Gastrocnemius medialis (tissue), 4 donors: Measurements from ENCODE around the gene DOCK4. TPM values are rescaled to one million over a fixed set of nuclear protein-coding genes. Genes with fewer than 3 reads are reported as not detected.

Experiments used
- ATAC-seq, 2 donors: fragments of 150-250 bp; one replicate each; pipeline ENCODE4 v1.9.1; 2016
- DNase-seq, 2 donors: peaks; one replicate each; pipeline ENCODE4 v3.0.0-alpha.2; 2019
- H3K27ac ChIP-seq, 4 donors: fragments of 200-600 bp; sonication (generic); 1 replicate in 1 of 4; 2 replicates in 3 of 4; pipeline ENCODE4 v1.5.1; 2016 to 2018; ENCODE audit warnings: mild to moderate bottlenecking in 2 of 4, moderate library complexity in 1 of 4
- H3K27me3 ChIP-seq, 3 donors: fragments of 200-600 bp; sonication (generic) in 2 of 3; 1 replicate in 1 of 3; 2 replicates in 2 of 3; pipeline versions ENCODE4 v1.5.1 to v1.6.0; 2016 to 2019; ENCODE audit warnings: mild to moderate bottlenecking in 1 of 3, moderate library complexity in 1 of 3
- H3K36me3 ChIP-seq, 2 donors: fragments of 200-600 bp; sonication (generic) in 1 of 2; one replicate each; pipeline ENCODE4 v1.5.1; 2017 to 2018
- H3K4me1 ChIP-seq, 2 donors: fragments of 200-600 bp; sonication (generic) in 1 of 2; one replicate each; pipeline ENCODE4 v1.5.1; 2016 to 2017; ENCODE audit warnings: mild to moderate bottlenecking in 2 of 2
- H3K4me3 ChIP-seq, 4 donors: fragments of 200-600 bp; sonication (generic) in 3 of 4; 1 replicate in 1 of 4; 2 replicates in 3 of 4; pipeline ENCODE4 v1.5.1; 2016 to 2019; ENCODE audit warnings: mild to moderate bottlenecking in 2 of 4
- H3K9me3 ChIP-seq, 3 donors: fragments of 200-600 bp; sonication (generic) in 2 of 3; 1 replicate in 1 of 3; 2 replicates in 2 of 3; pipeline ENCODE4 v1.5.1; 2016 to 2019
- CTCF ChIP-seq, 5 experiments: fragments of 450-650 bp in 3 of 5; fragments of 200-600 bp in 2 of 5; sonication (generic) in 2 of 5; IDR thresholded peaks in 4 of 5; conservative IDR thresholded peaks in 1 of 5; 1 replicate in 4 of 5; 2 replicates in 1 of 5; pipeline ENCODE4 v1.5.1; 2016 to 2019; ENCODE audit warnings: antibody characterized with exemption in 5 of 5, mild to moderate bottlenecking in 3 of 5, moderate library complexity in 3 of 5
- POLR2A ChIP-seq, 2 donors: fragments of 450-650 bp; IDR thresholded peaks; one replicate each; pipeline ENCODE4 v1.6.1; 2017; ENCODE audit warnings: antibody characterized with exemption in 2 of 2, mild to moderate bottlenecking in 2 of 2, moderate library complexity in 2 of 2
- in situ Hi-C, 4 donors: fragments of 200-750 bp; cut with MboI; loops; one replicate each; pipeline versions ENCODE4 v1.15.0 to v1.8.0; 2017; ENCODE audit warnings: low sequenced_read_pairs in 4 of 4
- intact Hi-C: fragments of 100-400 bp; cut with DNase I; formaldehyde crosslinking; loops from one replicate; pipeline ENCODE4 v1.15.1; 2023; ENCODE audit warnings: low total_unique reads
- total RNA-seq, 4 donors: library from RNA; depleted of rRNA; stranded (reverse); fragments of >200 nt; gene quantifications; one replicate each; pipeline versions ENCODE4 v1.1.0 to v1.2.3, GENCODE V29; 2016

The DOCK4 gene
- total RNA-seq, 4 donors from 2014 or later: 8.7 to 12.0 (median 10.2) TPM

GRCh38 chr7:112083776-112084355 is 122.3 kb downstream of the DOCK4 start:
- H3K4me1 ChIP-seq: peaks cover 0 to 37% of the 10 kb centered on the region in 2 donors
- no peak overlapping the region for H3K4me3 ChIP-seq
- ATAC-seq (no peak), DNase-seq (no peak)
- in situ Hi-C loops: no loop called here
- intact Hi-C loops: loop anchor here (5.0 kb wide), 1 partner anchor 48 kb away; no protein-coding TSS in a partner anchor
- no peak for TF ChIP-seq CTCF (IDR thresholded peaks at IDR 0.05 in 4 of 5, conservative IDR thresholded peaks at IDR 0.05 in 1 of 5)
- no peak for TF ChIP-seq POLR2A (IDR thresholded peaks at IDR 0.05)
- H3K27ac ChIP-seq: no peak overlapping the region
- no peaks in the 10 kb centered on the region for H3K36me3 ChIP-seq
- no peaks in the 10 kb centered on the region for H3K27me3 ChIP-seq
- H3K9me3 ChIP-seq: no peaks in the 10 kb centered on the region

GRCh38 chr7:112082306-112082705 is 123.9 kb downstream of the DOCK4 start:
- intact Hi-C loops (loop anchor here (5.0 kb wide), 1 partner anchor 50 kb away; no protein-coding TSS in a partner anchor), in situ Hi-C loops (no loop called here)
- peaks cover 0 to 32% of the 10 kb centered on the region in 2 donors for H3K4me1 ChIP-seq

GRCh38 chr7:112081778-112082177 is 124.4 kb downstream of the DOCK4 start:
- peaks cover 0 to 30% of the 10 kb centered on the region in 2 donors for H3K4me1 ChIP-seq

More at GRCh38 chr7:112082306-112082705, 123.9 kb downstream of the DOCK4 start:
- H3K9me3 ChIP-seq: no peaks in the 10 kb centered on the region
- DNase-seq (no peak), ATAC-seq (no peak)
- H3K27ac ChIP-seq: no peak overlapping the region
- H3K27me3 ChIP-seq: no peaks in the 10 kb centered on the region
- H3K4me3 ChIP-seq: no peak overlapping the region
- TF ChIP-seq POLR2A (IDR thresholded peaks at IDR 0.05): no peak
- TF ChIP-seq CTCF (IDR thresholded peaks at IDR 0.05 in 4 of 5, conservative IDR thresholded peaks at IDR 0.05 in 1 of 5): no peak
- H3K36me3 ChIP-seq: no peaks in the 10 kb centered on the region

GRCh38 chr7:112080978-112081377 is 125.2 kb downstream of the DOCK4 start:
- Histone ChIP-seq H3K27me3 (no peaks in the 10 kb centered on the region), H3K36me3 (no peaks in the 10 kb centered on the region), H3K4me3 (peak overlapping the region in 1 of 4 donors; percentile 6), H3K27ac (peak overlapping the region; percentile 18 to 32 (median 20)), H3K4me1 (peaks cover 0 to 30% of the 10 kb centered on the region in 2 donors), H3K9me3 (no peaks in the 10 kb centered on the region)
- ATAC-seq: peak in 1 of 2 donors; percentile 29
- intact Hi-C loops: loop anchor here (5.0 kb wide), 1 partner anchor 51 kb away; no protein-coding TSS in a partner anchor
- peak in 1 of 2 donors; percentile 24 for DNase-seq
- in situ Hi-C loops: no loop called here
- TF ChIP-seq POLR2A (IDR thresholded peaks at IDR 0.05) (no peak), CTCF (IDR thresholded peaks at IDR 0.05 in 4 of 5, conservative IDR thresholded peaks at IDR 0.05 in 1 of 5) (no peak)

More at GRCh38 chr7:112081778-112082177, 124.4 kb downstream of the DOCK4 start:
- peak in 1 of 2 donors; percentile 46 for ATAC-seq
- no peaks in the 10 kb centered on the region for H3K9me3 ChIP-seq
- no peak overlapping the region for H3K4me3 ChIP-seq
- TF ChIP-seq CTCF (IDR thresholded peaks at IDR 0.05 in 4 of 5, conservative IDR thresholded peaks at IDR 0.05 in 1 of 5) (no peak), POLR2A (IDR thresholded peaks at IDR 0.05) (no peak)
- H3K36me3 ChIP-seq: no peaks in the 10 kb centered on the region
- peak overlapping the region in 1 of 4 donors; percentile 3 for H3K27ac ChIP-seq
- DNase-seq: peak in 1 of 2 donors; percentile 30
- intact Hi-C loops: loop anchor here (5.0 kb wide), 1 partner anchor 51 kb away; no protein-coding TSS in a partner anchor
- in situ Hi-C loops: no loop called here
- no peaks in the 10 kb centered on the region for H3K27me3 ChIP-seq
